Esophagus squamous epithelium (tissue), 4 donors: Measurements from ENCODE around the gene KBTBD13.

Experiments
- POLR2A ChIP-seq, 4 donors: fragments of 450-650 bp; IDR thresholded peaks; one replicate each; pipeline ENCODE4 v1.6.1; 2017; ENCODE audit warnings: antibody characterized with exemption in 4 of 4, mild to moderate bottlenecking in 4 of 4, moderate library complexity in 3 of 4
- TF ChIP-seq, protein P1 (sequence below), 6 experiments: fragments of 450-650 bp in 4 of 6; fragments of 200-600 bp in 2 of 6; sonication (generic) in 2 of 6; IDR thresholded peaks; one replicate each; pipeline ENCODE4 v1.5.1; 2016 to 2019; ENCODE audit warnings: antibody characterized with exemption in 6 of 6, mild to moderate bottlenecking in 4 of 6, moderate library complexity in 4 of 6

DNA sequence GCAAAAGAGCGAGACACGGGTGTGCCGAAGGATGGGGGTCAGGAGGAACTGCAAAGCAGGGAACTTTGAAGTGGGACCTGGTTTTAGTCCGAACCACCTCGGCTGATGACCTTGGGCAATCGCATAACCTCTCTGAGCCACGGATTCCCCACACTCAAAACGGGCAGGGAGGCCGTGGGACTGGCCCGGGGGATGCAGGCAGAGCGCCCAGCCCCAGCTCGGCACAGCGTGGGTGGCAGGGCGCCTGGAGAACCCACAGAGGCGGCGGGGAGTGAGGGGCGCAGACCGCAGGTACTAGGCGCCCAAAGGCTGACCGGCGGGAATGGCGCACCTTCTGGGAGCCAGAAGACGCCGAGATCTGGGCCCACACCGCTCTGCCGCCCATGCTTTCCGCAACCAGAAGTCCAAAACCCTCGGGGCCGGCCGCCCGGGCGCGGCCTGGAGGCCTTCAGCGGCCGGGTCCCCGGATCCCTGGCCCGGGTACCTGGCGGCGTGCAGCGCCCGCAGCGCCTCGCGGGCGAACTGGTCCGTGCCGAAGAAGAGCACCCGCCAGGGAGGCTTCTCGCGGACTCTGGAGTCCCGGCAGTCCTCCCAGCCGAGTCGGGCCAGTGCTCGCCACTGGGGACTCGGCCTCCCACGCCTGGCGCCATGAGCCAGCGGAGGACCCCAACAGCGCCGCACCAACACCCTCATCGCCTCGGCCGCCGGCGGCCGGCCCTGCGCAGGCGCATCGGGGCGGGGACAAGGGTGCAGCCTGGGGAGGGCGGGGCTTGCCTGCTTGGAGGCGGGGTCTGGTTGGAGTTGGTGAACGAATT lies 47.4 kb upstream of the KBTBD13 start, which contains the start of gene MTFMT:
- TF ChIP-seq, protein P1, sequence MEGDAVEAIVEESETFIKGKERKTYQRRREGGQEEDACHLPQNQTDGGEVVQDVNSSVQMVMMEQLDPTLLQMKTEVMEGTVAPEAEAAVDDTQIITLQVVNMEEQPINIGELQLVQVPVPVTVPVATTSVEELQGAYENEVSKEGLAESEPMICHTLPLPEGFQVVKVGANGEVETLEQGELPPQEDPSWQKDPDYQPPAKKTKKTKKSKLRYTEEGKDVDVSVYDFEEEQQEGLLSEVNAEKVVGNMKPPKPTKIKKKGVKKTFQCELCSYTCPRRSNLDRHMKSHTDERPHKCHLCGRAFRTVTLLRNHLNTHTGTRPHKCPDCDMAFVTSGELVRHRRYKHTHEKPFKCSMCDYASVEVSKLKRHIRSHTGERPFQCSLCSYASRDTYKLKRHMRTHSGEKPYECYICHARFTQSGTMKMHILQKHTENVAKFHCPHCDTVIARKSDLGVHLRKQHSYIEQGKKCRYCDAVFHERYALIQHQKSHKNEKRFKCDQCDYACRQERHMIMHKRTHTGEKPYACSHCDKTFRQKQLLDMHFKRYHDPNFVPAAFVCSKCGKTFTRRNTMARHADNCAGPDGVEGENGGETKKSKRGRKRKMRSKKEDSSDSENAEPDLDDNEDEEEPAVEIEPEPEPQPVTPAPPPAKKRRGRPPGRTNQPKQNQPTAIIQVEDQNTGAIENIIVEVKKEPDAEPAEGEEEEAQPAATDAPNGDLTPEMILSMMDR (IDR thresholded peaks at IDR 0.05) = peak in 3 of 6 experiments; percentile 6 to 20 (median 11)
- peak in 3 of 4 donors; percentile 88 to 95 (median 88) for TF ChIP-seq POLR2A (IDR thresholded peaks at IDR 0.05)
